GM18511 (cell line): Measurements from ENCODE around the gene CNTNAP3.
"Not testable (repeated sequence)": the region's sequence is repeated elsewhere in the genome, so short reads cannot be mapped to it uniquely, and the experiment has no call there.

ENCODE experiments used
- ATAC-seq: cut with Tn5 transposase; IDR thresholded peaks from one replicate; pipeline ENCODE4 v1.9.1; 2021; ENCODE audit warnings: mild to moderate bottlenecking, moderate library complexity; ENCODE audit not compliant: unreplicated experiment

Gene CNTNAP3

GRCh38 chr9:39287980-39288379 is at the start of gene CNTNAP3:
Gene CNTNAP3 (minus strand): TSS chr9:39288167. CDS start chr9:39288064, 103 bp downstream.
- ATAC-seq = not testable (repeated sequence)

- not testable (repeated sequence) for ATAC-seq
Measured at GRCh38 chr9:39279995-39280394, 8.0 kb downstream of the CNTNAP3 start.

- not testable (repeated sequence) for ATAC-seq
Measured at GRCh38 chr9:39242513-39242912, 45.5 kb downstream of the CNTNAP3 start.

GRCh38 chr9:39232130-39232991 is 55.6 kb downstream of the CNTNAP3 start:
- ATAC-seq = not testable (repeated sequence)

- ATAC-seq = not testable (repeated sequence)
Measured at GRCh38 chr9:39215976-39216375, 72.0 kb downstream of the CNTNAP3 start.

GRCh38 chr9:39209773-39210172 is 78.2 kb downstream of the CNTNAP3 start:
- not testable (repeated sequence) for ATAC-seq

GRCh38 chr9:39206643-39207042 is 81.3 kb downstream of the CNTNAP3 start:
- not testable (repeated sequence) for ATAC-seq

- ATAC-seq = not testable (repeated sequence)
Measured at GRCh38 chr9:39205842-39206241, 82.1 kb downstream of the CNTNAP3 start.

GRCh38 chr9:39200412-39200811 is 87.6 kb downstream of the CNTNAP3 start:
- ATAC-seq = not testable (repeated sequence)

- ATAC-seq = not testable (repeated sequence)
Measured at GRCh38 chr9:39198000-39198709, 89.8 kb downstream of the CNTNAP3 start.

- ATAC-seq = not testable (repeated sequence)
Measured at GRCh38 chr9:39171370-39171769, 116.6 kb downstream of the CNTNAP3 start.

- not testable (repeated sequence) for ATAC-seq
Measured at GRCh38 chr9:39157714-39158113, 130.3 kb downstream of the CNTNAP3 start.

- not testable (repeated sequence) for ATAC-seq
Measured at GRCh38 chr9:39132826-39133552, 155.0 kb downstream of the CNTNAP3 start.

- ATAC-seq = not testable (repeated sequence)
Measured at GRCh38 chr9:39121401-39121800, 166.6 kb downstream of the CNTNAP3 start.

GRCh38 chr9:39111746-39112145 is 176.2 kb downstream of the CNTNAP3 start:
- not testable (repeated sequence) for ATAC-seq

- ATAC-seq = no peak
Measured at GRCh38 chr9:39108145-39108544, 179.8 kb downstream of the CNTNAP3 start.

GRCh38 chr9:39097208-39097607 is 190.8 kb downstream of the CNTNAP3 start:
- ATAC-seq = not testable (repeated sequence)

GRCh38 chr9:39085311-39085710 is 202.7 kb downstream of the CNTNAP3 start:
- ATAC-seq = not testable (repeated sequence)

- ATAC-seq = not testable (repeated sequence)
Measured at GRCh38 chr9:39082574-39082973, 205.4 kb downstream of the CNTNAP3 start.

- not testable (repeated sequence) for ATAC-seq
Measured at GRCh38 chr9:39080081-39080480, 207.9 kb downstream of the CNTNAP3 start.
